Breast epithelium (tissue), 4 donors: ENCODE results near the gene SERPINB8. TPM values are rescaled to one million over a fixed set of nuclear protein-coding genes. Genes with fewer than 3 reads are reported as not detected.

Experiments used
- DNase-seq, 2 donors: peaks; one replicate each; pipeline ENCODE4 v3.0.0-alpha.2; 2019; ENCODE audit warnings: low spot score in 2 of 2
- H3K27ac ChIP-seq, 2 donors: fragments of 200-600 bp; sonication (generic) in 1 of 2; one replicate each; pipeline ENCODE4 v1.5.1; 2016 to 2019; ENCODE audit warnings: mild to moderate bottlenecking in 1 of 2
- H3K27me3 ChIP-seq, 2 donors: fragments of 200-600 bp; sonication (generic) in 1 of 2; one replicate each; pipeline versions ENCODE4 v1.5.1 to v1.6.0; 2017 to 2019; ENCODE audit warnings: control low read depth in 1 of 2, mild to moderate bottlenecking in 1 of 2
- H3K36me3 ChIP-seq: fragments of 200-600 bp; one replicate; pipeline ENCODE4 v1.5.1; 2019
- H3K4me1 ChIP-seq, 2 donors: fragments of 200-600 bp; sonication (generic); one replicate each; pipeline ENCODE4 v1.5.1; 2016 to 2019; ENCODE audit warnings: control low read depth in 1 of 2
- H3K4me3 ChIP-seq, 3 donors: fragments of 200-600 bp; sonication (generic); 1 replicate in 2 of 3; 2 replicates in 1 of 3; pipeline ENCODE4 v1.5.1; 2016 to 2019; ENCODE audit warnings: mild to moderate bottlenecking in 3 of 3, moderate library complexity in 2 of 3
- H3K9me3 ChIP-seq, 2 donors: fragments of 200-600 bp; sonication (generic) in 1 of 2; one replicate each; pipeline ENCODE4 v1.5.1; 2016 to 2019; ENCODE audit warnings: control low read depth in 1 of 2
- CTCF ChIP-seq, 3 donors: fragments of 450-650 bp; IDR thresholded peaks; one replicate each; pipeline ENCODE4 v1.5.1; 2016 to 2017; ENCODE audit warnings: antibody characterized with exemption in 3 of 3, mild to moderate bottlenecking in 3 of 3, moderate library complexity in 3 of 3
- POLR2A ChIP-seq: fragments of 450-650 bp; IDR thresholded peaks from one replicate; pipeline ENCODE4 v1.6.1; 2016; ENCODE audit warnings: antibody characterized with exemption, mild to moderate bottlenecking, moderate library complexity
- POLR2AphosphoS5 ChIP-seq, 3 donors: sonication (generic); formaldehyde crosslinking; IDR thresholded peaks; one replicate each; pipeline ENCODE4 v1.6.1; 2017; ENCODE audit warnings: antibody characterized with exemption in 3 of 3
- intact Hi-C: fragments of 100-400 bp; cut with DNase I; formaldehyde crosslinking; loops from one replicate; pipeline ENCODE4 v1.15.1; 2023; ENCODE audit warnings: low total_unique reads
- total RNA-seq, 3 donors: library from RNA; depleted of rRNA; stranded (reverse); fragments of >200 nt; gene quantifications; one replicate each; pipeline ENCODE4 v1.1.0, GENCODE V29; 2016

Gene SERPINB8
- total RNA-seq, 3 donors from 2014 or later: 13.1 to 16.0 (median 13.5) TPM

DNA sequence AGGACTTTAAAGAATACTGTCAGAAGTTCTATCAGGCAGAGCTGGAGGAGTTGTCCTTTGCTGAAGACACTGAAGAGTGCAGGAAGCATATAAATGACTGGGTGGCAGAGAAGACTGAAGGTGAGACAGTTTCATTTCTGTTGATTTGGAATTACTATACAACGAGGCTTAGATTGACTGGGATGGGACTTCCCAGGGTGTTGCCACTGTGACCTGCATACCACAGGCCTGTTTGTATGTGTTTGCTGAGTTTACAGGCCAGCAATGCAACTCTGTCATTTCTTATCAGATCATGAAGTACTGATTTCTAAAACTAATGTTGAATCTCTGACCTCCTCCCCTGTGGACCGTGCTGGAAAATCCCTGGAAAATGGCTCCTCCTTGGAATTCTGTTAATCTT lies 11.8 kb downstream of the SERPINB8 start:
- no peak for DNase-seq
- Histone ChIP-seq H3K4me1 (no peaks in the 10 kb centered on the region), H3K27me3 (no peaks in the 10 kb centered on the region), H3K27ac (no peak overlapping the region), H3K4me3 (no peak overlapping the region), H3K36me3 (no peaks in the 10 kb centered on the region), H3K9me3 (no peaks in the 10 kb centered on the region)
- no peak for TF ChIP-seq CTCF (IDR thresholded peaks at IDR 0.05)
- TF ChIP-seq POLR2A: no peak
- no peak for TF ChIP-seq POLR2AphosphoS5 (IDR thresholded peaks at IDR 0.05)
- intact Hi-C loops: no loop called here

DNA sequence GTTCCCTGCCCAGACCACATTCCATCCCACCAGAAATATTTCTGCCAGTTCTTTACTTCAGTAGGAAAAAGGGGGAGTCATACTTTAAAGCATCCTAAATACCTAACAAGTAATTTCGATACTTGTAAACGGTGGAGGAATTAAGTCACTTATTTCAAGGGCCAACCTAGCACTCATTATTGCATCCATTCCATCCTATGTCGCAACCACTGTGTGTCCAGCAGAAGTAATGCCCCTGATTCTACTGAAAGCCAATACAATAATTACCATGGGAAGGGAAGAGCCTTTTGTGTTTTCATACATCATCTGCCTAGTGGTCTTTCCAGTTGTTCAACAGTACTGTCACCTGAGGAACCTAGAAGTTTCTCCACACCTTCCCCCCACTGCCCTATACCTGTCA lies 12.5 kb downstream of the SERPINB8 start:
- no peaks in the 10 kb centered on the region for H3K9me3 ChIP-seq
- H3K27me3 ChIP-seq: no peaks in the 10 kb centered on the region
- H3K27ac ChIP-seq: no peak overlapping the region
- DNase-seq: no peak
- intact Hi-C loops: no loop called here
- H3K4me3 ChIP-seq: no peak overlapping the region
- H3K4me1 ChIP-seq: no peaks in the 10 kb centered on the region
- TF ChIP-seq POLR2A (no peak), POLR2AphosphoS5 (IDR thresholded peaks at IDR 0.05) (no peak), CTCF (IDR thresholded peaks at IDR 0.05) (no peak)
- H3K36me3 ChIP-seq: no peaks in the 10 kb centered on the region

DNA sequence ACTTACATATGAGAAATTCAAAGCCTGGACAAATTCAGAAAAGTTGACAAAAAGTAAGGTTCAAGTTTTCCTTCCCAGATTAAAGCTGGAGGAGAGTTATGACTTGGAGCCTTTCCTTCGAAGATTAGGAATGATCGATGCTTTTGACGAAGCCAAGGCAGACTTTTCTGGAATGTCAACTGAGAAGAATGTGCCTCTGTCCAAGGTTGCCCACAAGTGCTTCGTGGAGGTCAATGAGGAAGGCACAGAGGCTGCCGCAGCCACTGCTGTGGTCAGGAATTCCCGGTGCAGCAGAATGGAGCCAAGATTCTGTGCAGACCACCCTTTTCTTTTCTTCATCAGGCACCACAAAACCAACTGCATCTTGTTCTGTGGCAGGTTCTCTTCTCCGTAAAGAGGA lies 17.0 kb downstream of the SERPINB8 start:
- no peak for DNase-seq
- Histone ChIP-seq H3K9me3 (no peaks in the 10 kb centered on the region), H3K27ac (no peak overlapping the region), H3K4me3 (no peak overlapping the region), H3K36me3 (no peaks in the 10 kb centered on the region), H3K4me1 (no peaks in the 10 kb centered on the region), H3K27me3 (no peaks in the 10 kb centered on the region)
- TF ChIP-seq POLR2A (no peak), POLR2AphosphoS5 (IDR thresholded peaks at IDR 0.05) (no peak), CTCF (IDR thresholded peaks at IDR 0.05) (no peak)
- intact Hi-C loops: no loop called here

GRCh38 chr18:63987743-63988142 lies 17.9 kb downstream of the SERPINB8 start:
- no peak overlapping the region for H3K27ac ChIP-seq
- TF ChIP-seq POLR2A: no peak
- TF ChIP-seq POLR2AphosphoS5 (IDR thresholded peaks at IDR 0.05): no peak
- no peak for TF ChIP-seq CTCF (IDR thresholded peaks at IDR 0.05)
- no peak overlapping the region for H3K4me3 ChIP-seq
- DNase-seq: no peak
- H3K36me3 ChIP-seq: no peaks in the 10 kb centered on the region
- H3K27me3 ChIP-seq: no peaks in the 10 kb centered on the region
- intact Hi-C loops: no loop called here
- no peaks in the 10 kb centered on the region for H3K4me1 ChIP-seq
- H3K9me3 ChIP-seq: no peaks in the 10 kb centered on the region

- peaks cover 0 to 7% of the 10 kb centered on the region in 2 donors for H3K9me3 ChIP-seq
- no peaks in the 10 kb centered on the region for H3K27me3 ChIP-seq
- no peak overlapping the region for H3K4me3 ChIP-seq
- H3K4me1 ChIP-seq: no peaks in the 10 kb centered on the region
- DNase-seq: no peak
- TF ChIP-seq POLR2AphosphoS5 (IDR thresholded peaks at IDR 0.05): no peak
- no peak for TF ChIP-seq CTCF (IDR thresholded peaks at IDR 0.05)
- no peak for TF ChIP-seq POLR2A
- H3K36me3 ChIP-seq: no peaks in the 10 kb centered on the region
- H3K27ac ChIP-seq: no peak overlapping the region
- intact Hi-C loops: no loop called here
Observed at GRCh38 chr18:63992751-63993150, 22.9 kb downstream of the SERPINB8 start.
